ENCODE results near the gene NOTCH2NLA.
"Not testable (repeated sequence)": the region's sequence is repeated elsewhere in the genome, so short reads cannot be mapped to it uniquely, and the experiment has no call there.

DNA sequence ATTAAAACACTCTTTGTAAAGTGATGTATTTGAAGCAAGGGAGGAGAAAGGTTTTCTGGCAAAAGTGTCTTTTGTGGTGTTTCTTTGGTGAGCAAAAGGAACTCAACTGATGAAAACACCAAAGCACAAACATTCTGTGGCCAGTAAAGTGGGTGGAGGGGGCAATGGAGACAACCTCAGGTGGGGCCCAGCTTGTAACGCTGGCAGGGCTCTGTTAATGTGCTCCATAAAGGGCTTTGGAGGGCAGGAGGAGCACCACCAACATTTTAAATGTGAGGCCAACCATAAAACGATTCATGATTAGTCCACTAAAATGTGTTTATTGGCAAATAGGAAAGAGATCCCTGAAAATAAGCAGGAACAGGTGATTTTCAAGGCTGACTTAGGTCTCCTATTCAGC lies 7.8 kb upstream of the NOTCH2NLA start:
- TF ChIP-seq ZNF121, ZBTB17, ZSCAN23 (tag by site-specific recombination; IDR thresholded peaks at IDR 0.05): not testable (repeated sequence)
- TF ChIP-seq, protein P1, sequence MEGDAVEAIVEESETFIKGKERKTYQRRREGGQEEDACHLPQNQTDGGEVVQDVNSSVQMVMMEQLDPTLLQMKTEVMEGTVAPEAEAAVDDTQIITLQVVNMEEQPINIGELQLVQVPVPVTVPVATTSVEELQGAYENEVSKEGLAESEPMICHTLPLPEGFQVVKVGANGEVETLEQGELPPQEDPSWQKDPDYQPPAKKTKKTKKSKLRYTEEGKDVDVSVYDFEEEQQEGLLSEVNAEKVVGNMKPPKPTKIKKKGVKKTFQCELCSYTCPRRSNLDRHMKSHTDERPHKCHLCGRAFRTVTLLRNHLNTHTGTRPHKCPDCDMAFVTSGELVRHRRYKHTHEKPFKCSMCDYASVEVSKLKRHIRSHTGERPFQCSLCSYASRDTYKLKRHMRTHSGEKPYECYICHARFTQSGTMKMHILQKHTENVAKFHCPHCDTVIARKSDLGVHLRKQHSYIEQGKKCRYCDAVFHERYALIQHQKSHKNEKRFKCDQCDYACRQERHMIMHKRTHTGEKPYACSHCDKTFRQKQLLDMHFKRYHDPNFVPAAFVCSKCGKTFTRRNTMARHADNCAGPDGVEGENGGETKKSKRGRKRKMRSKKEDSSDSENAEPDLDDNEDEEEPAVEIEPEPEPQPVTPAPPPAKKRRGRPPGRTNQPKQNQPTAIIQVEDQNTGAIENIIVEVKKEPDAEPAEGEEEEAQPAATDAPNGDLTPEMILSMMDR (tag by site-specific recombination; IDR thresholded peaks at IDR 0.05): not testable (repeated sequence)

Measured in HEK293 (cell line).